Smooth muscle cell of the brain vasculature (primary cell): ENCODE results near the gene BRD4.
"Not testable (repeated sequence)": the region's sequence is repeated elsewhere in the genome, so short reads cannot be mapped to it uniquely, and the experiment has no call there.

Experiments used
- DNase-seq: peaks from one replicate; pipeline ENCODE4 v3.0.0-alpha.2; 2012; ENCODE audit warnings: low read depth, low spot score

The BRD4 gene

DNA sequence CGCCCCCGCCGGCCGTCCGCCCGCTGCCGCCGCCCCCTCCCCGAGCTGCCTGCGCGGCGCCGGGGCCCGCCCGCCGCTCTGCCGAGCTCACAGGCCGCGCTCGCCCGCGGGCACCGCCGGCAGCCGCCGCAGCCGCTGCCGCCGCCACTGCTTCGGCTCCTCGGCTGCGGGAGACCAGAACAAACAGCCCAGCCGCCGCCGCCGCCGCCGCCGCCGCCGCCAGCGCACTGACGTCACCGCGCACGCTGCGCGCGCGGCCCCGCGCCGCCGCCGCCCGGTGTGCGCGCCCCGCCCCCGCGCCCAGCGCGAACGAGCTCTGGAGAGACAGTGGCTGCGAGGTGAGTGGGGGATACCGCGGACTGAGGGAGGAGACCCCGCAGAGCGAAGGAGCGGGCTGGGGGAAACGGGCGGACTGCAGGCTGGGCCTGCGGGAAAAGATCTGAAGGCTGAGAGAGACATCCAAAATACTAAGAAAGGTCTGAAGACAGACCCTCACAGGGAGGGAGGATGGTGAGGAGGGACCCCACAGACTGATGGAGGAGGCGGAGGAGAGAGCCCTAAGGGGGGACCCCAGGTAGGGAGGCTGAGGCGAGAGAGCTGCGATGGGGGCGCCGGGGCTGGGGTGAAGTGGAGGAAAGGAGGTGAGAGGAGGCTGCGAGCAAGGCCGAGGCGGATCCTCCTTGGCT is at the start of gene BRD4:
Gene BRD4, minus strand, starts transcription at position 229 of the 686 bp plus-strand sequence. CDS start 59,440 bp downstream, outside the sequence.
- no peak for DNase-seq

DNA sequence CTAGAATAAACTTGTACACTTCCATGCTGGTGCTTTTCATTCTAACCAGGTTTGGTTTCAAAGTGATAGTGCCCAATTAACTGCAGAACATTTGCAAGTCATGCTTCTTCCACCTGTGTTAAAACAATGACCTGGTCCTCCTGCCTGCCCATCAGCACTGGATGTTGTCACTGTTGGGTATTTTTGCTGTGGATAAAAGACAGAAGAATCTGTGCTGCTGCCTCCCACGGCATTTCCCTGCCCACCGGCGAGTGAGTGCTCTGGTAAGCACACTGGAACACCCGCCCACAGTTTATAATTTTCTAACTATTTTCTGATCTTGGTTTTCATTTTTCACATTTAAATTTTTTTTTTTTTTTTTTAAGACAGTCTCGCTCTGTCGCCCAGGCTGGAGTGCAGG is 49.5 kb upstream of the BRD4 start:
- DNase-seq: no peak

DNA sequence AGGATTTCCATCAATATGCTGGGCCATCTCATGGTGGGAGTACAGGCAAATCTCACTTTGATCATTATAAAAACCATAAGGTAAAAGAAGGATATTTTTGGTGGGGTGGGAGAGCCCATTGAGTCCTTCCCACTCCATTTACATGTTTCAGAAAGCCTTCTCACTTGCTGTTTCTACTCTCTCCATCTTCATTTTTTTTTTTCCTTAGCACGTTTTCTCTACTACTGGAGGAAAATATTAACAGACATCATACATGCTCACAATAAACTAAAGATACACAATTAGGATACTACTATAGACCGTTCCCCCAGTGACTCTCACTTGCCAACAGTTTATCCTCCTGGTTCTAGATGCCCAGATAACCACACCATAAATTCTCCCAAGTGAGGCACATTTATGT is 49.1 kb upstream of the BRD4 start:
- DNase-seq: no peak

DNA sequence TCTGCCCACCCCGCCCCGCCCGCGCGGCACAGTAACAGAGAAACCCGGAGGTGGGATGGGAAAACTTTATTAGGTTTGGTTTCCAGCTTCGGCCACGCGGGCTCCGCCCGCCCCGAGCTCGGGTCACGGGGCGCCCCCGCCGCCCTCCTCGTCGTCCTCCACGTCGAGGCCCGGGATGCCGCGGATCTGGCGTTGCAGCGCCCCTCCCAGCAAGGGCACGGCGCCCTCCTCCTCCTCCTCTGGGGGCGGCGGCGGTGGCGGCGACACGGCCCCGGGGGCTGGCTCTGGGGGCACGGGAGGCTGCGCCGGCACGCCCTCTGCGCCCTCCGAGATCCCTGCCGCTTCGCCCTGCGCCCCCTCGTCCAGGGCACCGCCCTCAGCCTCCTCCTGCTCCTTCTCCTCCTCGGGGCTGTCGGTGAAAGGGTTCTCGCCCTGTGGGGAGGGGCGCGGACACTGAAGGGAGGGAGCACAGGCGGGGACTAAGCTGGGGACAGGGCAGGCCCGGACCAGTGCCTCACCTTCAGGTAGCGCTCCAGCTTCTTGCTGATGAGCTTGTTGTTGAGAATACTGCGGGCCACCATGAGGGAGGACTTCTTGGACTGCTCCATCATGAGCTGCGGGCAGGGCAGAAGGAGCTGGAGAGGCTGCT is 47.8 kb upstream of the BRD4 start:
- no peak for DNase-seq

DNA sequence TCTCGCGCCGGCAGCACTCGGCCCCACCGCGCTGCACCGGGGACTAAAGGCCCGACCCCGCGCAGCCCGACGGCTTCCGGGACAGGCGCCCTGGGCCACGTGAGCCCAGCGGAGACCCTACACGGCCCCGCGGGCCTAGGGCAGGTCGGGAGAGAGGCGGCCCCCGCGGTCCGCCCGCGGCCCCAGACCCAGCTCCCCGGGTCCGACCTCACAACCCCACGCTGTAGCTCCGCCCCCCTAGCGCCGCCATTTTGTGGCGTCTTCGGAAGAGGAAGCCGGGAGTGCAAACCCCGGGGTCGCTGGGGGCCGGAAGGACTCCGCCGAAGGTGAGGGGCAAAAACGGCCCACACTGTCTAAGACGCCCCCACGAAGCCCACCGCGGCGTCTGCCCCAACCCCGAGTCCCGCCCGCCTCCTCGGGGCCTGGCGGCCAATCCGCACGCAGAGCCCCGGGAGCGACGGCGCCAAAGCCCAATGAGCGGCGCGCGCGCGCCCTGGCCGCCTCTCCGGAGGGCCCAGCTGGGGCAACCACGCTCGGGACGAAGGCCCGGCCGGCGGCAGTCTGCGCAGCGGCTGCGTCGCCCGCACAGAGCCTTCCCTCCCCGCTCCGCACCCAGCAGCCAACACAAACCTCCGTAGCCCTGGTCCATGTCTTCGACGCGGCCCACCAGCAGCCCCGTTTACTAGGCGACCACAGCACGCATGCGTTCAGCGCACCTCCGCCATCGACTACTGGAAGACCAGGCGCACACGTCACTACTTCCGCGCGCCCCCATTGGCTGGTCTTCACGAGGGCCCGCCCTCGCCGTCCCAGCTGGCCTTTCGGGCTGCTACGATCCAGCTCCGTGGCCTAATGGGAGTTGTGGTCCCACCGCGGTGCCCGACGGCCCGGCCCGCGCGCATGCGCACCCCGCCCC is 47.0 kb upstream of the BRD4 start, which contains the start of gene AKAP8:
Gene AKAP8, minus strand, starts transcription at position 705 of the 916 bp plus-strand sequence. Its CDS starts 56 bp downstream, at position 649.
- DNase-seq: peak; percentile 95

DNA sequence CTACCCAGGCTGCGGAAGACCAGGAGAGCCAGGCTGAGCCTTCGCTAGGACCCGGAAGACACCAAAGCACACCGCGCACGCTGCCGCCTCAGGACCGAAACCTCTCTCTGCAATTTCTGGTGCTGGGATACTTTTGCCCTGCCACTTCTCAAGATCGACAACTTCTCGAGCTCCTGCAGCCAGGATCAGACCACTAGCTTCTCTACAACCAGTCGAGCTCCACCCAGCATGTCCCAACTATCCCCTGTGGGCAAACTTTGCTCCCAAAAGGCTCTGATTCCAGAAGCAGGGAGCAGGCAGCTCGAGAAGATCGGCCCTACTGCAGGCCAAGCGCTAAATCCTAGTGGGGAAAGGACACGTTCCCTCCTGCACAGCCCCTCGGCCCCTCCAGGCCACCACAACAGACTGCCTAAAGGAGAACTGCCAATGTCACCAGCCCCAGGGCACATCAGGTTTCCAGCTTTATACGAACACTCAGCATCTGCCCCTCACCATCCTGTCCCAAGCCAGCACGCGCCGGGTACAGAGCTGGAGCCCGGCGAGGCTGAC is 46.3 kb upstream of the BRD4 start:
- DNase-seq: no peak

DNA sequence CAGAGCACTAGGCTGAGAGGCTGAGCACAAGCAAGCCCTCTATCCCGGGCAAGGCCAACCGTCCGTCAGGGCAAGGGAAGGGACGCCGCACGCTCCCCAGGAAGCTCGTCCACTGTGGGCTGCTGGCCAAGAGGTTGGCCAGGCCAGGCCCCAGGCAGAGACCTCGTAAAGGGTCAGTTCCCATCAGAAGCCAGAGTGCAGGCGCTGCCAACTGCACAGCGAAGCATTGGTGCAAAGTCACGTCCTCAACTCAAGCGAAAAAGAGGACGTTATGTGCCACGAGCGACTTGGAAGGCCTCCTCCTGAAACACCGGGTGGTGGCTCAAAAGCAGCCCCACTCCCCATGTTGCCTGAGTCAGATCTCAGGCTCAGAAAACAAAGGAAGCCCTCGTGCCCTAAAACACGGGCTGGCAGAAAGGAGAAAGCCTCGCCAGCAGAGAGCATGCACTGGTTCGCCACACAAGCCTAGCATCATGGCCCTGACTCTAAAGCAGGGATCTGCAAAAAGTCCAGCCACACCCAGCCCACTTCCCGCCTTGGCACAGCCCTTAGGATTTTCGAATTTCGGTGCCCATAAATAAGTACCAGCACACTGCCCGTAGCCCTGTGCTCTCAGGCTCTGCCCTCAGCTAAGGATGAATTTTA is 42.6 kb upstream of the BRD4 start:
- no peak for DNase-seq

DNA sequence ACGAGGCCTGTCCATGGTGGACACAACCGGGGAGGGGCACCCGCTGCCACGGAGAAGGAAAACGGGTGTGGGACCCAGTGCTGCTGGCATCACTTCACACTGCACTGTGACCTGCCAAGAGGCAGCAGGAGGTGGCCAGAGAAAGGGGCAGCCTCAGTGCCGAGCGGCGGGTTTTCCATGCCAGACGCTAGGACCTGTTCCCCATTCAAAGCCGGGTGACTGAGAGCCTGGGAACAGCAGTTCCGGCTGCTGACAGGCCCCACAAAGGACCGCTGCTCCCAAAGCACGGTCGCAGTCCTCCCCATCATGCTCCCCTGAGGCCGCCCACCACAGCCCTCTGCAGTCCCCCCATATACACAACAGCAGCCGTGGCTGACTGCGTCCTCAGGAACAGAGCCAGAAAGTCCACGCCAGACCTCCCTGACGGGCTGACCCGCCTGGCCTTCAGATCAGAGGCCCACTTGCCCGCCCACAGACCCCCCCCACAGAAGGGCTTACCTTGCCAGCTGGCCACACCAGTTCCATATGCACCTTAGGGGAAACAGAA is 41.8 kb upstream of the BRD4 start:
- no peak for DNase-seq

DNA sequence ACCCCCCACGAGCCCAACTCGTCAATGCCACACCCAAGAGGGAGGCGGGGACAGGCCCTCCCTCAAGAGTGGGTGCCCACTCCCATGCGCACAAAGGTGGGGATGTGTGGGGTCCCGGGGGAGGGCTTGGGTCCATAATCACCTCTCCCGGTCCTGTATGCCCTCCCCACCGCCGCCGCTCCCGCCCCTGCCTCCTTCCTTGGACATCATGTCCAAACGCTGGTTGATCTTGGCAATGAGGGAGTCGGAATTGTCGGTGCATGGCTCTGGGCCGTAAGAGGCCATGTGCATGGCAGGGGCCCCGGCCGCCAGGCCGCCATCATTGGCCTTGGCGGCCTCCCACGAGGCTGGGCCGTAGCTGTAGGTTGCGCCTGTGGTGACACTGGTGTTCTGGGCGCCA is 41.3 kb upstream of the BRD4 start:
- DNase-seq: no peak

DNA sequence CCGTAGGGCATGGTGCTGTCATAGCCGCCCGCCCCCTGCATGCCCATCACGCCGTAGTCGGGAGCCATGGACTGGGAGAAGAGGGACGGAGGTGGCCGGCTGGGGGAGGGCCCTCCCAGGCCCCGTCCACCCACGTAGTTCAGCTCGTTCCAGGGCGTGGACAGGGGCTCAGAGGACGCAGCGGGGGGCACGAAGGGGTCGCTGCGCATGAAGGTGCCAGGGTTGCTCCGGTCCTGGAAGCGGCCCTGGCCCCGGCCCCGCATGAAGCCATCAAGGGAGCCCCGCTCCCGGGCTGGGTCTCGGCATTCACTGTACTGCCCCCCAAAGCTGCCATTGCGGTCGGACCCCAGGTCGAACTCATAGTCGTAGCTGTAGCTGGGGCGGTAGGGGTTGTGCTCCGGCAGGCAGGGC is 40.6 kb upstream of the BRD4 start:
- DNase-seq: no peak

DNA sequence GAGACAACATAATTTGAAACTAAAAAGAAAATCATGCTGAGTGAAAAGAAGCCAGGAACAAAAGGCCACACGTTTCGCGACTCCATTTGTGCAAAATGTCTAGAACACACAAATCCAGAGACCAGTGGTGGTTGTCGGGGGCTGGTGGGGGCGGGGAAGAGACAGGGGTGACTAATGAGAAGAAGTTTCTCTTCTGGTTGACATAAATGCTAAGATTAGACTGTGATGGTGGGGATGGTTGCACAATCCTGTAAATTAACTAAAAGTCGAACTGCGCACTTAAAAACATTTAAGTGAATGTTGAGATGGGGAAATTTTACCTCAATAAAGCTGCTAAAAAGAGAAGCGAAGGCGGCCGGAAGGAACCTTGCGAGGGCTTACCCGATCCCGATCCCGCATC is 40.1 kb upstream of the BRD4 start:
- no peak for DNase-seq

DNA sequence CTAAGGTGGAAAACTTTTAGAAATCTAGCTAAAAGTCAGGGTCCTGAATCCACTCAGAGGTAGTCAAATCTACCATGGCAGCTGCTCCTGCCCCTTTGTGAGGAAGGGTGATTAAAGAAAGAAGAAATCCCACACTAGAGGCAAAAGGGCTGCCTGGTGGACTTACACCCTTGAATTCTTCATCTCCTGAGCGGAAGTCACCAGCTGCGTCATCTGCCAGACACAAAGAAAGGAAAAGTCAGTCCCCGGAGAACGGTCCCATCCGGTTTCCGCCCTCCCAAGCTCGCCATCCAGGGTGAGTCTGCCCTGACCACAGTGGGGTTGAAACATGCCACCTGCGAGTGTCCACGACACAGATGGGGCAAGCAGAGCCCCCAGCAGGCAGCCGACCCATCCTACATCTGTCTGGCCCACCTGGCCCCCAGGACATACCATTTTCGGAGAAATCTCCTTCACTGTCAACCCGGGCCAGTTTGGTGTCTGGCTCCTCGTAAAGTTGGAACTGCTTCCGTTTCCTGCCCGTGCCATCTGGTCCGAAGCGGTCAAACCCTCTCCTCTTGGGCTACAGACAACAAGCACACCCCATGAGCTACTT is 39.5 kb upstream of the BRD4 start:
- DNase-seq: no peak

DNA sequence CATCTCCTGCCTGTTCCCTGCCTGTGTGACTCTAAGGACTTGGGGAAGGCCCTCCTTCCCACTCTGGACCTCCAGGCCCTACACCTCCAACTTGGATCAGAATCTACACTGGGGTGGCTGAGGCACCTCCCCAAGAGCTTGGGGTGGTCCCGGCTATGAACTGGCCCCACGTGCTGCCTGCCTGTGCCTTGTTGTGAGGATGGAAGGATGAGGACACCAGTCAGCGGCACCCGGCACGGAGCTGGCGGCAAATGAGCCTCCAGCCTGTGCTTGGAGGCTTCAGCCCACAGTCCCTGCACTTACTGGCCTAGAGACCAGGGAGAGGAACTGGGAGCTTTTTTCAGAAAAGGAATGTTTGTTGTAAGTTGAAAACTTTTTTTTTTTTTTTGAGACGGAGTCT is 38.8 kb upstream of the BRD4 start:
- no peak for DNase-seq

DNA sequence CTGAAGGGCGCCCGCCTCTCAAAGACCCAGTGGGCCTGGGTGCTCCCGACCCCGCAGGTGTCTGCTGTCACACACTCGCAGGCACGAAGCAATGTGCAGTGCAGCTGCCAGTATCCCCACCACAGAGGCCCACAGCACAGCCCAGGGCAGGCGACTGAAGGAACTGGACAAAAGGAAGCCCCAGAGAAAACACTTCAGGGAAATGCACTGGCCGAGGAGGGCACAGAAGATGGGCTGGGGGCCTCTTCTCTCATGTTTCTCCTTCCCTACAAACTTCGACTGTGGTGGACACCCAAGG is 37.2 kb upstream of the BRD4 start:
- DNase-seq: no peak

DNA sequence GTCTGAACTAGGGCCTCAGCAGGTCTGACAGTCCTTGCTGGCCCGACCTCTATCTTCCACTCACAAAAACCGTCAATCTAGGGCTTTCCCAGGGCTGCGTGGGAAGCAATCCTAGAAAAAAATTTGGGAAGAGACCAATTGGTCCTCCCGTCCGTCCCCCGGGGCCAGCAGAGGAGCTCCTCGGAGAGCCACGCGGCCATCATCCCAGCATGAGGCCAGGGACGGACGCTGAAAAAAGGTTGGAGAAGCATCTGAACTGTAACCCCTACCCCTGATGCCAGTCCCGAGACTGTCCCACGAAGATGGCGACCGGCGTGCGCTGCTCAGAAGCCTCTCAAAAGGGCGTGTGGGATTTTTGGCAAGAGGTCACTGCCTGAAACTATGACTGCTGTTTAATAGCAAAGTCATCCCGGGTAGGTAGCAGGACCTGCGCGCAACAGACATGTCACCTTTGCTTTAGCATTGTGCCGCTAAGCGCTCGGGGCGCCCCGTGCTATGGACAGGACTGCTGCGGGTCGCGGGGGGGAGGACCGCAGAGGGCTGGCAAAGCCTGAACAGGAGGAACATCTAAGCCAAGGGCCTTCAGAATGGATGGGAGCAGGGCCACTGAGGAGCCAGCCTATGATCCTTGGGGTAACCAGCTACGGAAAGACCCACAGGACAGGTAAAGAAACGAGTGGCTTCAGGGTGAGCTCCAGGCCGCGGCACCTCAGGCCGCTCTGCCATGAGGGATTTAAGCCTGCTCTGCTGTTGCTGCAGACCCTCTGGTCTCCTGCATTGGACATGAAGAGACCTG is 36.7 kb upstream of the BRD4 start:
- DNase-seq: no peak

DNA sequence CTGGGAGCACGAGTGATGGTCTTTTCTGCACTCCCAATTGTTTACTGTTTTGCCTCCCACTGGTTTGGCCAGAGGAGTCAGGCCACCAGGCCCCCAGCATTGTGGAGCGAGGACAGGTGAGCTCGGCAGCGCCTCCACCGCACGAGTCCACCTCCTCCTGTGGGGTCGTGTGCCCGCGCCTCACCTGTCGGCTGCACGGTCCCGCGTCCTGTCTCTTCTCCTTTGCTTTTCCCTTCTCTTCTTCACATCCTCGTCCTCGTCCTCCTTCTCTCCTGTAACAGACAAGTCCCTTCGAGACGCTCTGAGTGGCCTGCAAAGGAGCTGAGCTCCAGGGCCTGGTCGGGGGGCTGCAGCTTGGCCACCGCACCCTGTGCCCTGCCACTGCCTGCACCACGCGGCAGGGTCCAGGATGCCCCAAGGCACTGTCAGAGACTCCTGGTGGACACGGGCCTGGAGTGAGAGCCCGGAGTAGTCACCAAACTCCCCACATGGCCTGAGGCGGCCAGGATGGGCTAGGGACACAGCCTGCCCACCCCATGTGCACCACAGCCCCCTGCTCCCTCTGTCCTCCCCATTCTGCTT is 35.8 kb upstream of the BRD4 start:
- no peak for DNase-seq

DNA sequence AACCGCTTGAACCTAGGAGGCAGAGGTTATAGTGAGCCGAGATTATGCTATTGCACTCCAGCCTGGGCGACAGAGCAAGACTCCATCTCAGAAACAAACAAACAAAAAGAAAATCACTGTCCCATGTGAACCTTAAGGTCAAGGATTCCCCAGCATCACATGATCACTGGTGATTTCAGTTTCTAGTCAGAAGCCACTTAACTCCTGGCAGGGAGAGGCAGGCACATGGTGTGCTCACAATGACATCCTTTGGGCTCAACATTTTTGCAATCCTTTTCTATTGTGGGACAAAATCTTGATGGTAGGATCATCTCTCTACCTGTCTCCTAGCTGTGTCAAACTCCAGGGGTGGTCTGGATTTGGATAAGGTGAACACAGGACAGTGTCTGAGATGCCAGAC is 35.1 kb upstream of the BRD4 start:
- DNase-seq: no peak

DNA sequence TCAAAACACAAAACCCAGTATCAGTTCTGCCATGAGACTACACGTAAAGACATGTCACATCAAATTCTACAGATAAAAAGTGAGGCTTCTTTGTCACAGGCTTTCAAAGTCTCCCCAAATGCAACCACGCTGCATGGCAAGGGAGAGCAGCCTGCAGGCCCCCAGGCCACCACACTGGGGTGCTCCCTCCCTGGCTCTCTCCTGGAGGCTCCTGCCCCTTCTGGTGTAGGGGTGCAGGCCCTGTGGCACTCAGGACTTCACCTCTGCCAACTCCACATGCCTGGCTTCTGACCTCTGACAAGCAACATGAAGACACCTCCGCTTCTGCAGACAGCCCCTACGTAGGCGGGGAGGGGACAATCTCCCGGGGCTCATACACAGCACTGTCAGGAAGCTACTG is 32.9 kb upstream of the BRD4 start:
- no peak for DNase-seq

DNA sequence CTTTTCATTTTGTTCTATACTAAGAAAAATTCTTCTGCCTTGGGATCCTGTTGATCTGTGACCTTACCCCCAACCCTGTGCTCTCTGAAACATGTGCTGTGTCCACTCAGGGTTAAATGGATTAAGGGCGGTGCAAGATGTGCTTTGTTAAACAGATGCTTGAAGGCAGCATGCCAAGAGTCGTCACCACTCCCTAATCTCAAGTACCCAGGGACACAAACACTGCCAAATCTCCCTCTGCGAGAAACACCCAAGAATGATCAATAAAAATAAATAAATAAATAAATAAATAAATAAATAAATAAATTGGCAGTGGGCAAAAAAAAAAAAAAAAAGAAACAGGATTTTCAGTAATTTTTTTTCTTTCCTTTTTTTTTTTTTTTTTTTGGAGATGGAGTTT is 31.5 kb upstream of the BRD4 start:
- DNase-seq: not testable (repeated sequence)

DNA sequence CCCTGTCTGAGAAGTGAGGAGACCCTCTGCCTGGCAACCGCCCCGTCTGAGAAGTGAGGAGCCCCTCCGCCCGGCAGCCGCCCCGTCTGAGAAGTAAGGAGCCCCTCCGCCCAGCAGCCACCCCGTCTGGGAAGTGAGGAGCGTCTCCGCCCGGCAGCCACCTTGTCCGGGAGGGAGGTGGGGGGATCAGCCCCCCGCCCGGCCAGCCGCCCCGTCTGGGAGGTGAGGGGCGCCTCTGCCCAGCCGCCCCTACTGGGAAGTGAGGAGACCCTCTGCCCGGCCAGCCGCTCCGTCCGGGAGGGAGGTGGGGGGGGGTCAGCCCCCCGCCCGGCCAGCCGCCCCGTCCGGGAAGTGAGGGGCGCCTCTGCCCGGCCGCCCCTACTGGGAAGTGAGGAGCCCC is 30.7 kb upstream of the BRD4 start:
- not testable (repeated sequence) for DNase-seq
